Erythroblast (primary cell): ENCODE data around the gene PON3.

Experiments
- DNase-seq, 2 experiments: peaks; one replicate each; lab custom pipeline; 2025; lab: John Stamatoyannopoulos, UW
- GATA1 ChIP-seq: IDR thresholded peaks from 2 replicates; pipeline ENCODE4 v1.6.1; 2011; ENCODE audit warnings: low read depth, mild to moderate bottlenecking, control low read depth, low read length, moderate library complexity
- POLR2A ChIP-seq: IDR thresholded peaks from 2 replicates; pipeline ENCODE4 v1.6.1; 2011; ENCODE audit warnings: mild to moderate bottlenecking, low read length

PON3 gene

DNA sequence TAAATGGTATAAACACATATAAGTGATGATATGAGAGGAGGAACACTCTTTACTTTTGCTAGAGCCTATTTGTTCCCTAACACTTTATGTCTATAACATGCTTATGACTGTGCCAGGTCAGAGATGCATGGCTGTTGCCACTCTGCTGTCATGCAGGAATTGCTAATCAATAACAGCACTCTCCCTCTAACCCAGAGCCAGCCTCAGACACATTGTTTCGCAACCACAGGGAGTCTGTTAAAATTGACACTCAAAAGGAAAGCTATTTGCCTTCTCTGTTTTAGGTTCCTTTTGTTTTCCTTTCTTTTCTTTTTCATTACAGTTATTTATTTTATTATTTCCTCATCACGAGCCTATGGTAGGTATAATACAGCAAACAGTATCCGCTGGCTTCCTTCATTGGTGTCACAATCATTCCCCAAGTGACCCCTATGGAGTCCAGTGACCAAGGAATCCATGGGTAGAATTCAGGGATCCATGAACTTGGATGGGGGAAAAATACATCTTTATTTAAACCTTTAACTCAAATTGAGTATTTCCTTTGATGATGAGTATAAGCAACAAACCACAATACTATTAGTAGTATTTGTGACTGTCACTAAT is 31.8 kb upstream of the PON3 start:
- no peak for TF ChIP-seq GATA1
- no peak for TF ChIP-seq POLR2A
- no peak for DNase-seq

DNA sequence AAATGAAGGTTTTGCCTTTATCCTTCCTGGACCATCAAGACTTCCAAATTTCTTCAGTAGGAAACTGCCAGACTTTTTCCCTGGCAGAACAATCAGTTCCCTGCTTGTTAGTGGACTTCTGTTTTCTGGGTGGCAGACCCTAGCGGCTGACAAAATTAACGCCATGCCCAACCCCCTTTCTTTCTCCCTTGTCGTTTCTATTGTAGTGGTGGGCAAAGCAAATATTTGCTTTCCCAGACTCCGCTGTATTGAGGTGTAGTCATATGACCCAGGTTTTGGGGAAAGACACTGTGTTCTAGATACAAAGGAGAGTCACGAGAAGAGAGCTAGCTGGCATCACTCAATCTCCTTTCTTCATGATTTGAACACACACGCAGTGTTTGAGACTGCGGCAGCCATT is 31.0 kb upstream of the PON3 start:
- TF ChIP-seq POLR2A, result no peak
- no peak for TF ChIP-seq GATA1
- no peak for DNase-seq

DNA sequence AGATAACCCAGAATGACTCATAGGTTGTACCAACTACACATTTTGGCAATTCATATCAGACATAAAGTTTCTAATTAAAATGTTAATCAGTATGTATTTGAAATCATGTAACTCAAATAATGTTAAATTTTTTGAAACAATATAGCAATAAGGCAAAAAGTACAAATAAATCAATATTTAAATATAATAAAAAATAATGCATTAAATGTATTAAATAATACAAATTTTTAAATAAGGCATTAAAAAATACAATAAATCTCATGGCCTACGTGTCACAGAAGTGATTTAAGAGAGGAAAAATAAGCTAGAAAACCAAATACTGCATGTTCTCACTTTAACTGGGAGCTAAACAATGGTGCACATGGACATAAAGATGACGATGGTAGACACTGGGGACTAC is 29.5 kb upstream of the PON3 start:
- no peak for DNase-seq
- no peak for TF ChIP-seq GATA1
- TF ChIP-seq POLR2A, result no peak

DNA sequence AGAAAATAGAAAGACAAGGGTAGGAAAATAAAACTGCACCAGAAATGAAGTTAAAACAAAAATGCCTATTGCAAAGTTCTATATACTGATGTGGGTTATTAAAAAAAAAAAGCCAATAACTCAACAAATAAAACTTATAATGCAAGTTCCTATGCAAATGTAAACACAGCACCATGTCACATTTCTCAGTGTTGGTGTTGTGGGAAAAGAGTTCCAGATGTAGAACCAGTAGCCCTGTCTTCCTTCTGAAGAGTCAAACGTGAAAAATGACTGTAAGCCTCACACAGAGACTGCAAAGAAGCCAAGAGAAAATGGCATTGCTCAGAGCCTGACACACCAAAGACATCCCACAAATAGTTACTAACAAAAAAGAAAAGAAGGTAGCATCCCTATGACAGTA is 28.5 kb upstream of the PON3 start:
- DNase-seq, result no peak
- TF ChIP-seq GATA1 (no peak), POLR2A (no peak)

DNA sequence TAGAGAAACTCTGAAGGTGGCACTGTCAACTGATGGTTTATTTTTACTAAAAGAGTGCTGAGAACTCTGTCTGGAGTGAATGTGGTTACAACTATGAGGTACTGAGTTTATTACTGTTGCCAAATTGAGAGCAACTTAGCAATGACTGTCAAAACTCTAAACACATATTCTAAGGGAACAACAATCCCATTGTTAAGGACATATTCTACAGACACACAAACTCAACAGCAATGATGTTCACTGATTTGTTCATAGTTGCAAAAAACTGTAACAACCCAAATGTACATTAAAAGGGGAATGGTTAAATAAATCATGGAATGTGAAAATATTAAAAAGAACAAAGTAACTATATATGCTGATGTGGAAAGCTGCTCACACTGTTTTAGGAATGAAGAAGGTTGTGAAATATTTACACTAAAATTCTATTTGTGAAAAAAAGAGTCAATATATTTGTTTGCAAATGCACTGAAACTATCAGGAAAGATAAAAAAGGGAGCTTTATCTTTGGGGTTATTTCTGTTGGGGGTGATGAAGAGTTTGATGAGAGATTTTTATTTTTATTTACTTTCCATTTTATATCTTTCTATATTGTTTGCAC is 25.8 kb upstream of the PON3 start:
- TF ChIP-seq GATA1, result no peak
- TF ChIP-seq POLR2A, result no peak
- no peak for DNase-seq

DNA sequence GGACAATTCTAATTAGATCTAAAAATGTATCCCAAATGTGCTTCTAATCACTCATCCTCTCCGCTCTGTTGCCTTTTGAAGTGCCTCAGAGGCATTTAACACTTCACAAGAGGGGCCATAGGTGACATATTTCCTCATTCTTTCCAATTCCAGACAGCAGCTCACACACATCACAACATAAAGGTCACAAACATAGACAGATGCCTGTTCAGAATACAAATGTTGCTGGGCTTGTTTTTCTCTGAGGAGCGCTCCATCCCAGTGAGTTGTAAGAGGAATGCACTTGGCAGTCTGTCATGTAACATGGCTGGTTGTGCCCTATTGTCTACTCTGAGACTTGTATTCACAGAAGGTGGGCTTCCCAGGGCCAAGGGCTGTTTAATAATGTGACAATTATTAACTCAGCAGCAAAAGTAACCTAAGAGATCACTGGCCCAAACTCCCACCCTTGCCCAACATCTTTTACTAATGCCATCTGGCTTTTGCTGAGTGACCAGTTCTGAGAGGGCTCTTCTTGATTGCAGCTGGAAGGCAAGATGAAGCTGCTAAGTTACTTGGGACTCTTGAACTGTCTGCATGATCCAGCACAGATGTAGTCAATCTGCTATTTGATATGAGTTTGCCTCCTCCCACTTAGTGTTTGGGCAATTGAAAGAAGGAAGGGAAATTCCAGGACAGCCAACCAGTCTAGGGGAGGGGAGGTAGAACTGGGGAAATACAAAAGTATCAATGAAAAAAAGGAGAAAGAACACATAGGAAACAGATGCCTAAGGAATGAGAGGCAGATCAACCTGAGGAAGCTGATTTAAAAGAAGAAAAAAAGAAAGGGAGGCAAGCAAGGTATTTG is 25.0 kb upstream of the PON3 start:
- no peak for DNase-seq

DNA sequence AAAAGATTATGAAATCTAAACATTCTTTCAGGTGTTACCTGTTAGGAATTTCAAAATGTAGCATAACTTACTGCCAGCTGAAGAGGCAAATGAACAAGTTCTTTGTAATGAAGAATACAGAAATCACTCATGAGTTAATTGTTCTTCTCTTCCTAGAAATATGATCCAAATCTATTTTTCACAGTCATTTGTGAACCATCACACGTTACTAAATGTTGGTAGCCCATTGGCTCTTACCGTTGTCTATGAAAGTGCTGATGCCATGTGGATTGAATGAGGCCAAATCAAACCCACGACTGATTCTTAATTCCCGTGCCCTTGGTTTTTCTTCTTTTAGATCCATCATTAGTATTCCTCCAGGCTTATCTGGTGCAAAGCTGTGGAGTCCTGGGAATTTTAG is 15.9 kb upstream of the PON3 start:
- TF ChIP-seq GATA1 (no peak), POLR2A (no peak)

More for the DNA sequence above, 25.0 kb upstream of the PON3 start:
- TF ChIP-seq GATA1, result no peak
- TF ChIP-seq POLR2A, result no peak

DNA sequence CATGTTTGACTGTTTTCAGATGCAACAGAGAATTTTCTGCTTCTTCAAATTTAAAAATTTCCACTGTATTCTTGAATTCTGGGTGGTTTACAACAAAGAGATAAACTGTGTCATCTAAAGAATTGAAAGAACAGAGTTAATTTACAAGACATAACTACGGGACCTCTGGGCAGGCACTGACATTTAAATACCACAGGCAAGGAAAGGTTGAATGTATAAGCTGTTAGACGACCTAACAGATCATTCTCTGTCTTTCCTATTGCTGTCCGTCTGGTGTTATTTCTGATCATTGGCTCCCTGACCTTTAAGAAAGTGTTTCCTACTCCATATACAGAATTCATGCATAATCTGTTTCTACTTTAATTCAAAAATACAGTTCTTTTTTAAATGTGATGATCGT is 15.5 kb upstream of the PON3 start:
- DNase-seq, result no peak
- TF ChIP-seq POLR2A (no peak), GATA1 (no peak)

More for the DNA sequence above, 15.9 kb upstream of the PON3 start:
- no peak for DNase-seq

DNA sequence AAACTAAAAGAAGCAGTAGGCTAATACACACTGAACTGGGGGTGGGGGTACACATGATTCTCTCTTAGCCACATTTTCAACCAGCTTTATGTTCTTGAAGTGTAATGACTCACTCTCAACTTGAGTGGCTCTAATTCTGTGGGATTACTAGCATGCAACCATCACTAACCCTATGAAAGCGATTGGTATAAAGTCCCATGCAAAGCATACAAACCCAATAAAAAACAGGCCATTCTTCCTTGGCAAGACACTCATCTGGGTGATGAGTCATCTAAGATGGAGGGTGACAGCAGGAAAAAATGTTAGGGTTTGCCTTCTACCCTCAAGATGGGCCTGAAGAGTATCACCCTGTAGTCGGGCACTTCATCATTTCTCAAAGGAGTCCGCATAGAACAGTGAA is 14.9 kb upstream of the PON3 start:
- DNase-seq, result no peak
- TF ChIP-seq POLR2A (no peak), GATA1 (no peak)

DNA sequence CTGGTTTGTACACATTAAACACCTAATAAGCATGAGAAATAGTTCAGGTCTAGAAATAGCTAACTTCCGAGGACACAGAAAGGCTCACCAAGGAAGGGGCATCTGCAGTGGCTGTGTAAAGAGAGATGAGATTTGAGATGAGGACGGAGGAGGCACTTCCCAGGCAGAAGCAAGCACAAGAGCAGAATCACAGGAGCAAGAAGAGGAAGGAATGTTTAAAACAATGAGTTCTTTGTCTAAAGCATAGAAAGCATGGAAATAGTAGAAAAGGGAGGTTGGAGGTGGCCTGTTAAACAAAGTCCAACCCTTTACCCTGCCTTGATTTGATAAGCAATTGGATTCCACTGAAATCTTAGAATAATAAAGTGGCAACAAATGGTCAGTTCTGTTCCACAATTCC is 11.6 kb upstream of the PON3 start:
- DNase-seq, result no peak
- TF ChIP-seq GATA1, result no peak

DNA sequence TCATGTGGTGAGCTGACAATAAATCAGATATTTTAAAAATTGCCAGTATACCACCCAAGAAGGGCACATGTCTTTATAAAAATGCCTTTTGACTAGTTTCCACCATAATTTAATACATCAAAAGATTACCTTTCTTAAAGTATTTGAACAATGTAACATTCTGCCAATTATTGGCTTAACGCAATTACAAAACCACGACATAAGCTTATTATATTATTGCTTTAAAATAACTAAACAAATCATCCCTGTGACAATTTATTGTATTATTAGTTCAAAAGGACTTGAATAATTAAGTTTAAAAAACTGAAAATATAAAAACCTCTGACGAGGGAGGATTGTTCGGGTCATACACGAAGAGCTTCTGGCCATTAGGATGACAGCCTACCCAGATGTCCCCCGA is 9.6 kb upstream of the PON3 start:
- no peak for DNase-seq
- TF ChIP-seq GATA1 (no peak), POLR2A (no peak)

DNA sequence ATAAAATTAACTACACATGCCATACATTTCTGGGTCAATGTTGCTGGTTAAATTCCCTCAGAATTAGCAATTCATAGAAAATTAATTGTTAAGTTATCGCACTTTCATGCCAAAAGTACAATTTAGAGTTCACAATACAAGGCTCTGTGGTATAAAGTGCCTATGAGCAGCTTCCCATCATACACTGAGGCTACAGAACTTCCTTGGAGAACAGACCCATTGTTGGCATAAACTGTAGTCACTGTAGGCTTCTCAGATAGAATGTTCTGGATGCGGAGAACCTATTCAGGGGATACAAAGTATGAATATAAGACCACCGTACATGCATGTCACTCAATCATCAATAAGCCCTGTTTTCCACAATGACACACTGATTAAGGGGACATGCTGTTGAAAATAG is 9.0 kb upstream of the PON3 start:
- DNase-seq, result no peak
- TF ChIP-seq GATA1 (no peak), POLR2A (no peak)

DNA sequence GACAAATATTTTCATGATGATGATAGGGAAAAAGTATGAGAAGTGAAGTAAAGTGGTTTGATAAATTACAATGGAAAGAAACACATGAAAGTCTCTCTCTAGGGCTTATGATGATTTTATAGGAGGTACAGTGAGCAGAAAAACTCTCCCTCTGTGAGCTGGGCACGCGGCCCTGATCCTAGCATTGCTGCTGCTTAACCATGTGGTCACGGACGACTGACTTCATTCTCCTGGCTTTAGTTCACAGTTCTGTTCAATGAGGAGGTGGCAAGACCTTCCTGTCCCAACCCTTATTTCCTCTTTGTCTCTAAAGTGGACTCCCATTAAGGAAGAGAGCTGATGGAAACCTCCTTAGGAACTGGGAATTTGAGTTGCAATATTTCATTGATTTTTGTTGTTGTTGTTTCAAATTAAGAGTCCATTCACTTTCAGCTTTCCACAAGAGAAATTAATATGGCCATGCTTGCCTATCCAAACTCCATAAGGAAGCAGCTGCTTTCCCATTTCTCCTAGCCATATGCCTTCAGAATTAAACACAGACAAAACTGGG is 8.2 kb upstream of the PON3 start:
- no peak for DNase-seq
- no peak for TF ChIP-seq GATA1
- TF ChIP-seq POLR2A, result no peak
